HG03520 (cell line): ENCODE data around the gene OBSL1.

Experiments used
- ATAC-seq: cut with Tn5 transposase; IDR thresholded peaks from one replicate; pipeline ENCODE4 v1.9.1; 2021; ENCODE audit warnings: mild to moderate bottlenecking, moderate library complexity; ENCODE audit not compliant: unreplicated experiment

Gene OBSL1

DNA sequence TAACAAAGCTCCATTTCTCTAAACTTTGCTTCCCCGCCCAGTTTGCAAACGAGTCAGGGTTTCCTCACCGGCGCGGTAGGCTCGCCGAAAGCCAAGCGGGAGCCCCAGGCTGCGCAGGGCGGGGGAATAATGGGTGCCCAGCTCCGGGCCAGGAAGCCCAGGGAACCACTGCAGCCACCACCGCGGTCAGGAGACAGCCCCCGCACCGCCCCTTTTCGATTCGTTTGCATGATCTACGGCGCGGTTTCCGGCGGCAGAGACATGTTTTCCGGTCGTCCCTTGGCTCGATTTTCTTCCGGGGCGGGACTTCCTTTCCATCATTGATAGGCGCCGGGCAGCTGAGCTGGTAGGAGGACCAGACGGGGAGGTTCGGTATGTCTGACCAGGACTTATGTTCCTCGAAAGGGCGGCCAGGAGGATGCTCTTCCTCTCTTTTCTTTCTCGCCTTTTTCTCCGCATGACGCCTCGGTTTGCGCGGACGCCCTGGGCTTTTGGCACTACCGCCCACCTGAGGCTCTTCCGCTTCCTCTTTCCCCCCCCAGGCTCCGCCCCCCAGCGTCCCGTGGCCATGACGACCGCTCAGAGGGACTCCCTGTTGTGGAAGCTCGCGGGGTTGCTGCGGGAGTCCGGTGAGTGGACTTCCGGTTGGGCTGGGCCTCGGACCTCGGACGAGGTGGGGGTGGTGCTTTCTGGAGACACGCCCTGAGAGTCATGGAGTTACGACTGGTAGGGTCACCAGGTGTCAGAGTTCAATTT lies 26.4 kb upstream of the OBSL1 start, which contains the start of gene STK11IP:
Gene STK11IP, plus strand, starts transcription at position 306 of the 756 bp plus-strand sequence. Its CDS starts 263 bp downstream, at position 569.
- peak; percentile 85 for ATAC-seq

DNA sequence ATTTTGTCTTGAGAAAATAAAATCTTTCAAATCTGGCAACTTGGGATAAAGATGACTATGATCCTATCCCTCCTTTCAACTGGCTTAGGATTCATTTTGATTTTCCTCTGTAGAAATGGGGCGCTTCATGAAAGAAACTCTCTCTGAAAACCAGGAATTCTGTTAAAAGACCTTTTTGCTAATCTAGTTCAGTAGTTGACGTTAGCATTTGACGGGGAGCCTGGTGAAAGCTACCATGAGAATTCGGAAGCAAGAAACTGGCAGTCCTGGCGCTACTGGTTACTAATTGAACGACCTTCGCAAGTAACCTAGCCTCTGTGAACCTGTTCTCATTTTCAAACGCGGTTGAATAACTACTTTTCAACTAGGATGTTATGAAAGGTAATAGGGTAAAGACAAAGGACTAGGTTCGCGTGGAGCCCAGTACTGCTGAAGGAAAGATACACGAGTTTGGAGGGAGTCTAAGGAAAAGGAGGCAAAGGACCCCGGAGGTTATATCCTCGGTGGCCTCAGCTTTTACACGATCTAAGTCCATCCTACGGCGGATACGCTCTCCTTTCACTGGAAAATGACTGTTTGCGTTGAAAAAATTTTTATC lies 25.7 kb upstream of the OBSL1 start:
- ATAC-seq: peak; percentile 0

DNA sequence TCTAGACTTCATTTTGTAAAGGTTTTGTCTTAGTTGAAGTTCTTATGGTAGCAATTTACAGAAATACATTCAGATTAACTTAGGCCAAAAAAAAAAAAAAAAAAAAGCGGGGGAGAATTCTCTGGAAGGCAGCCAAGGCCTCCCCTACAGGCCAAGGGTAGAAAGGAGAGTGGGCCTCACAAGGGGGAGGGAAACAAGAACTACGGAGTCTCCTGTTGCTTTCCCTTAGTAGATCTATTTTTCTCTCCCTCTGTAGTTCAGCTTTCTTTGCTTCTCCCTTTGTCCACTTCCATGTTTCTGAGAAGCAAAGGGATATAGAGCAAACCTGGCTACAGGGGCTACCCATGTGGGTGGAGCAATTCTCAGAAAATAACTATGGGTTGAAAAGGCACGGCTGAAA lies 23.9 kb upstream of the OBSL1 start:
- no peak for ATAC-seq

DNA sequence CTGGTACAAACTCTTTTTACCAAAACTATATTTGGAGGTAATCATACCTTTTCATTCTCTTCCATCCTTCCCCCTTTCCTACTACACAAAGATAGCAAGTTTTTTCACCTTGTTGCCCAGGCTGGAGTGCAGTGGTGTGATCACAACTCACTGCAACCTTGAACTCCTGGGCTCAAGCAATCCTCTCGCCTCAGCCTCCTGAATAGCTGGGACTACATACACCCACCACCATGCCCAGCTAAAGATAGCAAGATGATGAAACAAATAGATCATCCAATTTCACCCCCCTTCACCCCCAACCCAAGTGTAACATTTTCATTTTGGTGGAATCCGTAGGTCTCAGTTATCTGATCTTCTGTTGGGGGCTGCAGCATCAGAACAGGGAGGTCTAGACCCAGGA lies 21.8 kb upstream of the OBSL1 start:
- ATAC-seq: no peak

DNA sequence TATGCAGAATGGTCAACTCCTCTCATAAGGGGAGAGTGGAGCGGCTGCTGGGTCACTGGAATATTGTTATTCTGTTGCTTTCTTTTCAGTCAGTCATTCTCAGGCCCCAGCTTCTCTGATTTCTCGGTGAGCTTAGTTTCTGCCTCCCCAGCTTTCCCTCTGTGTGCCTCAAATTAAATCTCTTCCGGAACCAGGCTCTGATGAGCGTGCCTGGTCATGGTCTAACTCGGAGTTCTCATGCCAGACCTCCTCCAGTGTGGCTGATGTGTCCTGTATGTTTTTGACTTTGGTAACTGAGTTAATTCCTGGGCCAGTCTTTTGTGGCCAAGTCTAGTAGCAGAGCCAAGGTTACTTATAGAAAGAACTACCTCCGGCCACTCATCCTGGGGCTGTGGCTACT lies 21.4 kb upstream of the OBSL1 start:
- no peak for ATAC-seq

DNA sequence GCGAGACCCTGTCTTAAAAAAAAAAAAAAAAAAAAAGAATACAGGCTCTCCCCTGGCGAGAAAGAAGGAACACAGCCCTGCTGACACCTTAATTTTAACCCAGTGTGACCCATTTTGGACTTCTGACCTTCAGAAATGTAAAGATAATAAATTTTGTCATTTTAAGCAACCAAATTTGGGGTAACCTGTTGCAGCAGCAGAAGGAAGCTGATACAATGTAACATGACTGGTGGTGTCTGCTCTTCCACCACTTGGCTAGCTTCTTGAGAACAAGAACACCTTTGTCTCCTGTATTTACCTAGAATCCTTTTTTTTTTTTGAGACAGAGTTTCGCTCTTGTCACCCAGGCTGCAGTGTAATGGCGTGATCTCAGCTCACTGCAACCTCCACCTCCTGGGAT lies 19.8 kb upstream of the OBSL1 start:
- no peak for ATAC-seq

DNA sequence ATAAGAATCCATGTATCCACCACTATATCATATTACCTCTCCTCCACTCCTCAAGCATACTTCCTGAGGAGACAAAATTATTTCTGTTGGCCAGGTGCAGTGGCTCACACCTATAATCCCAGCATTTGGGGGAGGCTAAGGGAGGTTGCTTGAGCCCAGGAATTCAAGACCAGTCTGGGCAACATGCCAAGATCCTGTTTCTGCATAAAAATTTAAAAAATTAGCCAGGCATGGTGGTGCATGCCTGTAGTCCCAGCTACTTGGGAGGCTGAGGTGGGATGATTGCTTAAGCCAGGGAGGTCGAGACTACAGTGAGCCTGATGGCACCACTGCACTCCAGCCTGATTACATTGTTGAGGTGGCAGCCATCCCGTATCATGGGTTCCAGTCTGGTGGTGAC lies 10.0 kb upstream of the OBSL1 start:
- ATAC-seq: no peak

DNA sequence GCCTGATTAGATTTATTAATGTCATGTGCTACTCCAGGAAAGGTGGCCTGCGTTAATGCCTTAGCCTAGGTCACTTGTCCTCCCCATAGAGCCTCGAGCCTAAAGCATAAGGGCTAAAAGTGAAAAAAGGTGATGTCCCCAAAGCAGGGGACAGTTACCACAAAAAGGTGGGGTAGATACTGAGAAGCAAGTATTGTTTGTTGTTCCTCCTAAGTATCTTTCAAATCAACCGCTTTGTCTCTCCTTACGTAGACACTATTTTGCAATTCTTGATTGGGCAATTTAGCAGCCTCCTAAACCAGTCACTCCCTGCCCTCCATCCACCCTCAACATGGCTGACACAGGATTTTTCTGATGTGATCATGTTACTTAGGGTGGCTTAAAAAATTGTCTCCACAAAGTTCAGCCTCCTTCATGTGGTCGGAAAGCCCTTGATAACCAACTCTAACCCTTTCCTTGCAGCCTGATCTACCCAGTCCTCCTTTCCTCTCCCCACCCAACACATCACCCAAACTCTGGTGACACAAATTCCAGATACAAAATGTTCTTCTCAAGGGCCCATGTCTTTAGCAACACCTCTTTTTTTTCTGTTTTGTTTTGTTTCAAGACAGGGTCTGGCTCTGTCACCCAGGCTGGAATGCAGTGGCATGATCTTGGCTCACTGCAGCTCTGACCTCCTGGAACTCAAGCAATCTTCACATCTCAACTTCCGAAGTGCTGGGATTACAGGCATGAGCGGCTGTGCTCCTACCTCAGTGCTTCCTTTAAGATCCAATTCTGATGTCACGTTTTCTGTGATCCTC lies 7.7 kb upstream of the OBSL1 start:
- ATAC-seq: no peak

DNA sequence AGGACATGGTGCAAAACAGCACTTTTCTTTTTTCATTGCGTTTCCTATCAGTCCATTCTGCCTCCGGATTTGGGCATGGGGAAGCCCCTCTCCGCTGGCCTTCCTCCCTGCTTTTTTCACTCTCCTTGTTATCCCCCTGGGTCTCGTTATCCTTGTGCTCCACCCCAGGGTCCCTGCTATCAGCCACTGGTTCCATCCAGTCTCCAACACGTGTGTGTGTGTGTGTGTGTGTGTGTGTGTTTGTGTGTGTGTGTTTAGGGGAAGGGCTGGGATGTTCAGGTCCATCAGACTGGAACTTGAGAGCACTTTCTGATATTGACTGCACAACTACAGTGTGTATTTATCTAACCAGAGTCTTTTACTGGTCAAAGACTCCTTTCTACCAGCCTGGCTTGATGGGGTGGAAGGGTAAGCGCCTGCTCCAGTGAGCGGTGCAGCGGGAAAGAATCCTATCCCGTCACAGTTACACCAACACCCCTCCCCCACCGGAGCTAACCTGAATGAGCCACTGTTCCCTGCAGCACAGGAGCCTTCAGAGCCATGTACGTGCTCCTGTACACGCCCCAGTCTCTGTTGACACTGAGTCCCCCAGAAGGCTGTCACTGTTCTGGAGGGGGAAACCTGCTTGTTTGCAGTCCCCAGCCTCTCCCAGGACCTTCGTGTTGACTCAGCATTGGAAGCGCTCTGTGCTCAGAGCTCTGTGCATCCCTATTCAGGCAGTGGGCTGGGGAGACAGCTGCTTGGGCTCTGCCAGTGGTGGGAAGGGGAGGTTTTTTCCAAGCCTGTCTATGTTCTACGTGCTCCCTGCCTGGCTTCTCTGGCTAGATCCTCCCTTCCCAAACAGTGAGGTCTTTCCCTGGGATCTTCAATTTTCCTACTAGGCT lies 5.4 kb upstream of the OBSL1 start:
- ATAC-seq: no peak

DNA sequence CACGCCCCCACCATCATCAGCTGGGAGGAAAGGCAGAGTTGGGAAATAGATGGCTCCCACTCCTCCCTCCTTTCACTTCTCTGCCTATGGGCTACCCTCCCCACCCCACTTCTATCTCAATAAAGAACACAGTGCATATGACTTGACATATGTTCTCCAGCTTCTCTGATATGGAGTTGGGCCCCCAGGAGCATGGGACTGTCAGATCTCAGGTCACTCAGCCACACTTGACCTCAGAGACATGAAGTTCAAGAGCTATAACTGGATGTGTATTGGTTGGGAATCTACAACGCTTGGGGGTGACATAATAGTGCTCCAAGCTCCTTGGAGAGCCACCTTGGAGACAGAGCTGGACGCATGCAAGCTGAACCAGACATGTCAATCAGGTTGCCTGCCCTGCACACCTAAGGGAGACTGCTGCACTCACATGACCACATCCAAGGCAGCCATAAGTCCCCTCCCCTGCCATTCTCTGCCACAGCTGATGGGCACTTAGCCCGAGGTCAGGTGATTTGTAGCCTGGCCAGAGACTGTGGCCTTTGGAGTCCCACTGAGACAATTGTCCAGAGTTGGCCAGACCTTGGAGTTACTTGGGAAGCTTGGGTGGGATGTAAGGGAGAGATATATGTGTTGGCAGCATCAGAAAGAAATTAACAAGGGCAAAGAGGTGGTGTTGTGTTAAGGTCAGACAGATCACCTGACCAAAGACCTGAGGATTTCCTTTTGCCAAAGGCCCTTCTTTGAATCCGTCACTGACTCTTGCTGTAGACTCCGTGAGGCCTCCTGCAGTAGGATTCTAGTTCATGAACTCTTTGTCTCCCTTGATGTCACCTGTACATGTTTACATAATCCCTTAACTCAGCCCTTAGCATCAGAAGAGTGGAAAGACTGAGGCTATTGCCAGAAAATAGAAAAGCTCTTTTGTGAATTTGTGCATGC lies 4.5 kb upstream of the OBSL1 start:
- no peak for ATAC-seq

DNA sequence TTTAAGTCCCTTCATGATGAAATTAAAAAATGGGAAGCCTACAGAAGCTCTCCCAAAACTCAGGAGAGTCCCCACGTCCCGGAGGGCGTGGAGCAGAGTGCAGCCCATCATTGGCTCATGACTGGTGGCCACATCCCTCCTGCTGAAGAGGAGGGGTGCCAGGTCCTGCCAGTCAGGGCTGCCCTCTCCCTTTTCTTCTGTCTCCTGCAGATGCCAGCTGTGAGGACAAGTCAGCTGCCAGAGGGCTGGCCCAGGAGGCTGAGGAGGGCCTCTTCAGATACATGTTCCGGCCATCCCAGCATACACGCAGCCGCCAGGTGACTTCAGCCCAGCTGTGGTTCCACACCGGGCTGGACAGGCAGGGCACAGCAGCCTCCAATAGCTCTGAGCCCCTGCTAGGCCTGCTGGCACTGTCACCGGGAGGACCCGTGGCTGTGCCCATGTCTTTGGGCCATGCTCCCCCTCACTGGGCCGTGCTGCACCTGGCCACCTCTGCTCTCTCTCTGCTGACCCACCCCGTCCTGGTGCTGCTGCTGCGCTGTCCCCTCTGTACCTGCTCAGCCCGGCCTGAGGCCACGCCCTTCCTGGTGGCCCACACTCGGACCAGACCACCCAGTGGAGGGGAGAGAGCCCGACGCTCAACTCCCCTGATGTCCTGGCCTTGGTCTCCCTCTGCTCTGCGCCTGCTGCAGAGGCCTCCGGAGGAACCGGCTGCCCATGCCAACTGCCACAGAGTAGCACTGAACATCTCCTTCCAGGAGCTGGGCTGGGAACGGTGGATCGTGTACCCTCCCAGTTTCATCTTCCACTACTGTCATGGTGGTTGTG lies 3.4 kb upstream of the OBSL1 start:
- ATAC-seq: no peak

DNA sequence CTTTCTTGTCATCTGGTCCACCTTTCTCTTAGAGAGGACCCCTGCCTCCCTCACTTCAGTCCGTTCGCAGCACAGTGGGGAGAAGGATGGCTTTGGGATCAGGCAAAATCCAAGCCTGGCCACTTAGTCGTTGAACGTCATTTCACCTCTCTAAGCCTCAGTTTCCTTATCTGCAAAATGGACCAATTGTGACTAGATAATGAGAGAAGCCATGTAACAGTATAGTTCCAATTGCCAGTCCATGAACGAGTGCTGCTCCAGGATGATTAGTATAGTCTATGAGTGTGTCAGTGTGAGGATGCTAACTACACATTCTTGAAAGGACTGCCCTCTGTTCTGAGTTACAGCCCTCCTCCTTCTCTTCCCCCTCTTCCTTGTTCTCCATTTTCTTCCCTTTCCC lies 1.8 kb upstream of the OBSL1 start:
- no peak for ATAC-seq

DNA sequence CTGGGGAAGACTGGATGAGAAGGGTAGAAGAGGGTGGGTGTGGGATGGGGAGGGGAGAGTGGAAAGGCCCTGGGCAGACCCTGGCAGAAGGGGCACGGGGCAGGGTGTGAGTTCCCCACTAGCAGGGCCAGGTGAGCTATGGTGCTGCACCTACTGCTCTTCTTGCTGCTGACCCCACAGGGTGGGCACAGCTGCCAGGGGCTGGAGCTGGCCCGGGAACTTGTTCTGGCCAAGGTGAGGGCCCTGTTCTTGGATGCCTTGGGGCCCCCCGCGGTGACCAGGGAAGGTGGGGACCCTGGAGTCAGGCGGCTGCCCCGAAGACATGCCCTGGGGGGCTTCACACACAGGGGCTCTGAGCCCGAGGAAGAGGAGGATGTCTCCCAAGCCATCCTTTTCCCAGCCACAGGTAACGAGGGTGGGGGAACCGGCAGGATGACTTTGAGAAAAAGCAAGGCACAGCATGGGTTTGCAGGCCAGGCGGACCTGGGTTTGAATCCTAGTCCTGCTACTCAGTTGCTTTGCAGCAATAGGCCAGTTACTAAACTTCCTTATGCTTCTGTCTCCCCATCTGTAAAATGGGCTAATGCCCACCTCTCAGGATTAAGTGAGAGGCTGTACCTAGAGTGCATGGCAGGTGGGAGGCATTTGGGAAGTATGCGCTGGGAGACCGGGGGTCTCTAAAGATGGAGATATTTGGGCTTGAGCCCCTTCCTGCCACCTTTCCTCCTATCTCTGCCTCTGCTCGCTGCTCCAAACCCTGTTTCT lies 1.1 kb upstream of the OBSL1 start, which contains the start of gene INHA:
Gene INHA, plus strand, starts transcription at position 74 of the 765 bp plus-strand sequence. Its CDS starts 65 bp downstream, at position 139.
- no peak for ATAC-seq

DNA sequence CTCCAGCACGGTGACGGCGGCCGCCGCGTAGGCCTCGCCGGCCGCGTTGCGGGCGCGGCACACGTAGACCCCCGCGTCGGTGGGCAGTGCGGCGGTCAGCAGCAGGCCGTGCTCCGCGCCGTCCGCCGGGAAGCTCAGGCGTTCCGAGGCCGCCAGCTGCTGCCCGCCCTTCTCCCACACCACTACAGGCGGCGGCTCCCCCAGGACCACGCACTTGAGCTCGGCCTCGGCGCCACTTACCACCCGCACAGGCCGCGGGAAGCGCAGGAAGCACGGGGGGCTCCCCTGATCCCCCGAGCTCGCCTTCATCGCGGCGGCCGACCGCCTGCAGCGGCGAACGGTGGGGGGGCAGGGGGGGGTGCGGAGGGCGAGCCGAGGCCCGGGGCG lies 422 bp downstream of the OBSL1 start:
- ATAC-seq: no peak

DNA sequence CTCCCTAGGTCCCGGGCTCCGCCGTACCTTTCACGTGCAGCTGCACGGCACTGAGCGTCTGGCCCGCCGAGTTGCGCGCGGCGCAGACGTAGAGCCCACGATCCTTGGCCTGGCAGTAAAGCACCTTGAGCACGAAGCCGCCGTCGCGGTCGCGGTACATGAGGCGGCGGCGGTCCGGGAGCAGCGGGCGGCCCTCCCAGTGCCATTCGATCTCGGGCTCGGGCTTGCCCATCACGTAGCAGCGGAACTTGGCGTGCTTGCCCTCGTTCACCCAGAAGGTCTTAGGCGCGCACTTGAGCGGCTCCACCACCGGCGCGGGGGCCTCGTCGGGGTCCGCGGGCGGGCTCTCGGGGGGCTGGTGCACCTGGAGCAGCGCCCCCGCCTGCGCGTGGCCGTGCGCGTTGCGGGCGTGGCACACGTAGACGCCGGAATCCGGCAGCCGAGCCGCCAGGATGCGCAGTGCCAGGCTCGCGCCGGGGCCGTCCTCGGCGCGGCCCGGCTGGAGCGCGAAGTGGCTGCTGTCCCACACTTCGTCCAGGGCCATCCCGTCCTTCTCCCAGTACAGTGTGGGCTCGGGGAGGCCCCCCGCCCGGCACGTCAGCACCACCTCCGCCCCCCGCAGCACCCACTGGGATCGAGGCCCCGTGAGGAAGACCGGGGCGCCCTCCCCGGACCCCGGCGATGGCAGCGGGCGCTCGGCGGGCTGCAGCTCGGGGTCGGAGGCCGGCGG lies 980 bp downstream of the OBSL1 start:
- no peak for ATAC-seq

DNA sequence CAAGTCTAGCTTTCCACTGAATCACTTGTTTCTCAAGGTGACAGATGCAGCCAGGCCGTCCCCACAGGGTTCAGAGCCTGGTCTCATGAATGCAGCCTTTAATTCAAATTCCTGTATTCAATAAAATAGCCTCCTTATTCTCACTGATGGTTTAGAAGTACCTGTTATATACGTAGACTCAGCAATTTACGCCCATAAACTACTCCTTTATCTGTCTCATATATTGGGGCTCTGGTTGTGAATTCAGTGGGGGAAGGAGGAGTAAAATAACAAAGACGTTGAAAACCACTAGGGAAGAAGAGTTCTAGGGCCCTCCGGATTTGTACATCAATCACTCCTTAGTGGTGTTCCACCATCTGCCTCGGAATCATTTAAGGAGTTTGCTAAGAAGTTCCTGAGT lies 1.7 kb downstream of the OBSL1 start:
- ATAC-seq: no peak

DNA sequence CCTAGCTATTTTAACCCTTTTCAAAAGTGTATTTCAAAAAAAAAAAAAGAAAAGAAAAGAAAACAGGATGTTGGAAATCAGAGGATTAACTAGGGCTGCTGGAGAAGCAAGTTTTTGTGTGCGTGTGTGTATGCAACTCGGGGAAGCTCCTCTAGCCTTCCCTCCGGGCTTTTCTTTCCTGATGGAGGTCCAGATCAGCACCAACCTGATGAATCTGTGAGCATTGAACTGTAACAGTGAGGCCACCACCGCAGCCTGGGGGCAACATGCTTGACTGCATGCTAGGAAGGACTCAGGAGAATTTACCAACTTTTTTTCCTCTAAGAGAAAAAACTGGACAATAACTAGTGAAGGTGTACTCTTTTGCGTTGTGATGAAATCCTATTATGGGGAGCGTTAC lies 2.3 kb downstream of the OBSL1 start:
- no peak for ATAC-seq
